Upper lobe of right lung (tissue), 1 donor: ENCODE measurements around the gene MAP2K5. TPM values are rescaled to one million over a fixed set of nuclear protein-coding genes. Genes with fewer than 3 reads are reported as not detected.
"Not testable (repeated sequence)": the region's sequence is repeated elsewhere in the genome, so short reads cannot be mapped to it uniquely, and the experiment has no call there.

Experiments
- ATAC-seq: fragments of 200-7000 bp; cut with Tn5 transposase; one replicate; pipeline ENCODE4 v1.9.1; 2020; ENCODE audit warnings: mild to moderate bottlenecking, moderate library complexity
- DNase-seq: peaks from one replicate; pipeline ENCODE4 v3.0.0-alpha.2; 2020
- H3K27ac ChIP-seq: fragments of 200-600 bp; one replicate; pipeline ENCODE4 v1.8.0; 2022
- H3K27me3 ChIP-seq: fragments of 200-600 bp; one replicate; pipeline ENCODE4 v1.8.0; 2022; ENCODE audit warnings: mild to moderate bottlenecking
- H3K36me3 ChIP-seq: fragments of 200-600 bp; one replicate; pipeline ENCODE4 v1.8.0; 2022
- H3K4me1 ChIP-seq: fragments of 200-600 bp; one replicate; pipeline ENCODE4 v1.8.0; 2022
- H3K4me3 ChIP-seq: fragments of 200-600 bp; one replicate; pipeline ENCODE4 v1.8.0; 2022; ENCODE audit warnings: mild to moderate bottlenecking
- H3K9me3 ChIP-seq: fragments of 200-600 bp; one replicate; pipeline ENCODE4 v1.8.0; 2022
- intact Hi-C: fragments of 100-400 bp; cut with DNase I; formaldehyde crosslinking; loops from one replicate; pipeline ENCODE4 v1.11.0; 2022
- total RNA-seq: library from RNA; stranded (reverse); fragmentation: NEBNext Ultra II Directional; extraction: Animal tissue kit (Norgen Biotek cat#: 25700); gene quantifications from one replicate; pipeline ENCODE4 v1.2.1, GENCODE V29; 2021
- TF ChIP-seq, protein P1 (sequence below): fragments of 200-600 bp; IDR thresholded peaks from one replicate; pipeline ENCODE4 v1.8.0; 2022; ENCODE audit warnings: antibody characterized with exemption
- donor health status: DM: no; HTN: yes; CAD: no; lungs with severe emphysema.

MAP2K5 gene
- total RNA-seq, 1 donor from 2014 or later: 18.3 TPM

- Histone ChIP-seq H3K27ac (no peak overlapping the region), H3K36me3 (no peaks in the 10 kb centered on the region), H3K9me3 (no peaks in the 10 kb centered on the region), H3K4me3 (no peak overlapping the region), H3K4me1 (no peaks in the 10 kb centered on the region), H3K27me3 (no peaks in the 10 kb centered on the region)
- DNase-seq (no peak), ATAC-seq (no peak)
- TF ChIP-seq, protein P1, sequence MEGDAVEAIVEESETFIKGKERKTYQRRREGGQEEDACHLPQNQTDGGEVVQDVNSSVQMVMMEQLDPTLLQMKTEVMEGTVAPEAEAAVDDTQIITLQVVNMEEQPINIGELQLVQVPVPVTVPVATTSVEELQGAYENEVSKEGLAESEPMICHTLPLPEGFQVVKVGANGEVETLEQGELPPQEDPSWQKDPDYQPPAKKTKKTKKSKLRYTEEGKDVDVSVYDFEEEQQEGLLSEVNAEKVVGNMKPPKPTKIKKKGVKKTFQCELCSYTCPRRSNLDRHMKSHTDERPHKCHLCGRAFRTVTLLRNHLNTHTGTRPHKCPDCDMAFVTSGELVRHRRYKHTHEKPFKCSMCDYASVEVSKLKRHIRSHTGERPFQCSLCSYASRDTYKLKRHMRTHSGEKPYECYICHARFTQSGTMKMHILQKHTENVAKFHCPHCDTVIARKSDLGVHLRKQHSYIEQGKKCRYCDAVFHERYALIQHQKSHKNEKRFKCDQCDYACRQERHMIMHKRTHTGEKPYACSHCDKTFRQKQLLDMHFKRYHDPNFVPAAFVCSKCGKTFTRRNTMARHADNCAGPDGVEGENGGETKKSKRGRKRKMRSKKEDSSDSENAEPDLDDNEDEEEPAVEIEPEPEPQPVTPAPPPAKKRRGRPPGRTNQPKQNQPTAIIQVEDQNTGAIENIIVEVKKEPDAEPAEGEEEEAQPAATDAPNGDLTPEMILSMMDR: no peak
- intact Hi-C loops: no loop called here
Observed at GRCh38 chr15:67613708-67614107, 71.2 kb downstream of the MAP2K5 start.

GRCh38 chr15:67615131-67615534 lies 72.6 kb downstream of the MAP2K5 start:
- H3K36me3 ChIP-seq, H3K9me3 ChIP-seq, H3K4me3 ChIP-seq, DNase-seq, H3K27ac ChIP-seq, intact Hi-C loops, H3K27me3 ChIP-seq, H3K4me1 ChIP-seq: not testable (repeated sequence)
- ATAC-seq: peak; percentile 46

DNA sequence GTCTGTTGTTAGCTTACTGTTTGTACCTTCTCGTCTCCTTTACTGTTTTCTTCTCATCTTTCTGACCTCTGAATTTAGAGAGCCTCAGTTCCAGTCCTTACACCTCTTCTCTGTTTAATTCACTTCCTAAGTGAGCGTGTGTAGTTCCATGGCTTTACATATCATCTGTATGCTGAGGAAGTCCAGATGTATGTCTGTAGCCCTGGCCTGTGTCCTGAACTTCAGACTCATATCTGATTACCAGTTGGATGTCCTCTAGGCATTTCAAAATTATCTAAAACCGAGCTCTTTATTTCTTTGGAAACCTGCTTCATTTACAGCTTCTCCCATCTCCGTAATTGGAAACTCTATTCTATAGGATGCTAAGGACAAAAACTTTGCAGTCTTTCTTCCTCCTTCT lies 75.8 kb downstream of the MAP2K5 start:
- intact Hi-C loops: no loop called here
- DNase-seq (no peak), ATAC-seq (no peak)
- Histone ChIP-seq H3K36me3 (no peaks in the 10 kb centered on the region), H3K27ac (no peak overlapping the region), H3K4me3 (no peak overlapping the region), H3K27me3 (no peaks in the 10 kb centered on the region), H3K4me1 (no peaks in the 10 kb centered on the region), H3K9me3 (no peaks in the 10 kb centered on the region)
- TF ChIP-seq, protein P1: no peak

- intact Hi-C loops: no loop called here
- ATAC-seq: no peak
- H3K4me3 ChIP-seq: no peak overlapping the region
- DNase-seq: no peak
- H3K27ac ChIP-seq: no peak overlapping the region
- TF ChIP-seq, protein P1: no peak
- H3K36me3 ChIP-seq: peaks cover 4% of the 10 kb centered on the region
- H3K27me3 ChIP-seq: no peaks in the 10 kb centered on the region
- H3K4me1 ChIP-seq: no peaks in the 10 kb centered on the region
- H3K9me3 ChIP-seq: no peaks in the 10 kb centered on the region
Observed at GRCh38 chr15:67622110-67622509, 79.6 kb downstream of the MAP2K5 start.

DNA sequence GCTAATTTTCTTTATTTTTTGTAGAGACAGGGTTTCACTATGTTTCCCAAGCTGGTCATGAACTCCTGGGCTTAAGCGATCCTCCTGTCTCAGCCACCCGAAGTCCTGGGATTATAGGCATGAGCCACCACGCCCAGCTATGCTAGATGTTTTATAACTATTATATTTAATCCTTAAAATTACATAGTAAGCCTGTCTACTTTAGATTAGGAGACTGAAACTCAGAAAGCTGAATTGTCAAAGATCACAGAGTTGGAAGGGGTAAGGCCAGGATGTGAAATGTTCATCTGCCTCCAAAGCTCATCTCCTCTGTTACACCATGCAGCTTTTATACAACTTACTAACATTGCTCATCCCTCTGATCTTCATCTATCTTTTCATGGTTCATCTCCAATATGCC lies 89.8 kb downstream of the MAP2K5 start:
- Histone ChIP-seq H3K27ac (no peak overlapping the region), H3K9me3 (no peaks in the 10 kb centered on the region), H3K27me3 (no peaks in the 10 kb centered on the region), H3K4me3 (no peak overlapping the region), H3K4me1 (no peaks in the 10 kb centered on the region), H3K36me3 (peaks cover 5% of the 10 kb centered on the region)
- TF ChIP-seq, protein P1: no peak
- intact Hi-C loops: no loop called here
- DNase-seq (no peak), ATAC-seq (no peak)

DNA sequence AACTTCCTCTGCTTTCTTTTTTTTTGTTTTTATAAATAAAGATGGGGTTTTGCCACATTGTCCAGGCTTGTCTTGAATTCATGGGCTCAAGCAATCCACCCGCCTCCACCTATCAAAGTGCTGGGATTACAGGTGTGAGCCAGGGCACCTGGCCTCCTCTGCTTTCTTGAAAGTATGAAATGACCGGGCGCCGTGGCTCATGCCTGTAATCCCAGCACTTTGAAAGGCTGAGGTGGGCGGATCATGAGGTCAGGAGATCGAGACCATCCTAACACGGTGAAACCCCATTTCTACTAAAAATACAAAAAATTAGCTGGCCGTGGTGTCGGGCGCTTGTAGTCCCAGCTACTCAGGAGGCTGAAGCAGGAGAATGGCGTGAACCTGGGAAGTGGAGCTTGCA lies 93.4 kb downstream of the MAP2K5 start:
- intact Hi-C loops, H3K9me3 ChIP-seq, H3K4me1 ChIP-seq, DNase-seq, H3K27me3 ChIP-seq, H3K4me3 ChIP-seq, H3K36me3 ChIP-seq, ATAC-seq, H3K27ac ChIP-seq: not testable (repeated sequence)

DNA sequence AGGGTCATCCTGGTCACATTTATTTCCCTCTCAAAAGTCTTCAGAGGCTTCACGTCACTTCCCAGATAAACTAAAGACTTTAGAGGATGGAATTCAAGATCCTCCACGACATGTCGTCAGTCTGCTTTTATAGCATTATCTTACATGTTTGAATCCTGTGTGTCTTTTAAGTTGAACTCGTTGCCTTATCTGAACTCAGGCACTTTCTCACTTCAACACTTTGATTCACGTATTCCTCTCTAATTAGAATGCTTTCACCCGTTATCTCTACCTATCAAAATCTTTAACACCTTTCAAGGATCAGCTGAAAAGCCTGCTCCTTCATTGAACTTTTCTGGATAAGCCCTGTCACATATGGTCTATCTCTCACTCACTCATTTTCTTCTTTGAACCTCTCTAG lies 97.1 kb downstream of the MAP2K5 start:
- Histone ChIP-seq H3K9me3 (no peaks in the 10 kb centered on the region), H3K36me3 (no peaks in the 10 kb centered on the region), H3K4me3 (no peak overlapping the region), H3K27ac (no peak overlapping the region), H3K4me1 (no peaks in the 10 kb centered on the region), H3K27me3 (no peaks in the 10 kb centered on the region)
- ATAC-seq: no peak
- no peak for DNase-seq
- TF ChIP-seq, protein P1: no peak
- intact Hi-C loops: no loop called here
